Measurements from ENCODE around the gene DRG1. TPM values are rescaled to one million over a fixed set of nuclear protein-coding genes. Genes with fewer than 3 reads are reported as not detected.
A peak's percentile ranks its signal among the peaks of the same experiment; 100 is the strongest.
"Not testable (repeated sequence)": the region's sequence is repeated elsewhere in the genome, so short reads cannot be mapped to it uniquely, and the experiment has no call there.

Gene DRG1
- total and polyA plus RNA-seq, 9 donors = 63.2 to 85.6 (median 68.8) TPM

- no peaks in the 10 kb centered on the region for H3K36me3 ChIP-seq (ENCODE audit: control insufficient read depth, insufficient read depth, low read length)
- 65% methylated on average over 2 of the region's 3 CpGs for WGBS (ENCODE audit: insufficient coverage)
- DNase-seq = peak; percentile 37
- H3K27me3 ChIP-seq (ENCODE audit: control insufficient read depth, insufficient read depth, low read length) = no peaks in the 10 kb centered on the region
- H3K4me1 ChIP-seq (ENCODE audit: control insufficient read depth, insufficient read depth, low read length) = no peaks in the 10 kb centered on the region
- no peaks in the 10 kb centered on the region for H3K9me3 ChIP-seq (replicated peaks; ENCODE audit: control insufficient read depth, low read depth, low read length)
- no peak overlapping the region for H3K4me3 ChIP-seq (ENCODE audit: low read length)
- no peak overlapping the region for H3K27ac ChIP-seq (ENCODE audit: low read length)
These were observed 21.8 kb upstream of the DRG1 start for GRCh38 chr22:31377612-31378011.

- WGBS (ENCODE audit: insufficient coverage) = 63% methylated on average over 2 of the region's 3 CpGs
- no peaks in the 10 kb centered on the region for H3K27me3 ChIP-seq (ENCODE audit: control insufficient read depth, insufficient read depth, low read length)
- DNase-seq = peak; percentile 25
- no peak overlapping the region for H3K27ac ChIP-seq (ENCODE audit: low read length)
- no peaks in the 10 kb centered on the region for H3K4me1 ChIP-seq (ENCODE audit: control insufficient read depth, insufficient read depth, low read length)
- no peaks in the 10 kb centered on the region for H3K36me3 ChIP-seq (ENCODE audit: control insufficient read depth, insufficient read depth, low read length)
- H3K9me3 ChIP-seq (replicated peaks; ENCODE audit: control insufficient read depth, low read depth, low read length) = no peaks in the 10 kb centered on the region
- H3K4me3 ChIP-seq (ENCODE audit: low read length) = no peak overlapping the region
These were observed 21.3 kb upstream of the DRG1 start for GRCh38 chr22:31378123-31378522.

DNA sequence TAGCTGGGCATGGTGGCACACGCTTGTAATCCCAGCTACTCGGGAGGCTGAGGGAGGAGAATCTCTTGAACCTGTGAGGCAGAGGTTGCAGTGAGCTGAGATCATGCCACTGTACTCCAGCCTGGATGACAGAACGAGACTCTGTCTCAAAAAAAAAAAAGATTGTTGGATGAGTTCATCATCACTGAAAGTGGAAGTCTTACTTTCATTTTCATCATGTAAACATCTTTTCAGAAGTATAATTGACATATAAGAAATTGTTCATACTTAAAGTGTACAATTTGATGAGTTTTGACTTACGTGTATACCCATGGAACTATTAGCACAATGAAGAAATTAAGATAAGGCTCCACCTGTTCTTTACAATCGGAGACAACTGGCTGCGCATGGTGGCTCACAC is 20.8 kb upstream of the DRG1 start:
- H3K4me3 ChIP-seq (ENCODE audit: low read length); H3K36me3 ChIP-seq (ENCODE audit: control insufficient read depth, insufficient read depth, low read length); H3K27ac ChIP-seq (ENCODE audit: low read length); DNase-seq; H3K4me1 ChIP-seq (ENCODE audit: control insufficient read depth, insufficient read depth, low read length); H3K27me3 ChIP-seq (ENCODE audit: control insufficient read depth, insufficient read depth, low read length); H3K9me3 ChIP-seq (replicated peaks; ENCODE audit: control insufficient read depth, low read depth, low read length): not testable (repeated sequence)
- 96% methylated on average over 4 of the region's 6 CpGs for WGBS (ENCODE audit: insufficient coverage)

- Histone ChIP-seq H3K4me3 (ENCODE audit: low read length) (no peak overlapping the region), H3K27ac (ENCODE audit: low read length) (no peak overlapping the region), H3K4me1 (ENCODE audit: control insufficient read depth, insufficient read depth, low read length) (no peaks in the 10 kb centered on the region), H3K27me3 (ENCODE audit: control insufficient read depth, insufficient read depth, low read length) (no peaks in the 10 kb centered on the region), H3K36me3 (ENCODE audit: control insufficient read depth, insufficient read depth, low read length) (no peaks in the 10 kb centered on the region), H3K9me3 (replicated peaks; ENCODE audit: control insufficient read depth, low read depth, low read length) (no peaks in the 10 kb centered on the region)
- 88% methylated on average over 1 of the region's 2 CpGs for WGBS (ENCODE audit: insufficient coverage)
- DNase-seq = no peak
These were observed 5.5 kb upstream of the DRG1 start for GRCh38 chr22:31393893-31394292.

- no peaks in the 10 kb centered on the region for H3K9me3 ChIP-seq (replicated peaks; ENCODE audit: control insufficient read depth, low read depth, low read length)
- no peaks in the 10 kb centered on the region for H3K4me1 ChIP-seq (ENCODE audit: control insufficient read depth, insufficient read depth, low read length)
- 83% methylated on average over 1 of the region's 3 CpGs for WGBS (ENCODE audit: insufficient coverage)
- no peak overlapping the region for H3K27ac ChIP-seq (ENCODE audit: low read length)
- no peak for DNase-seq
- no peaks in the 10 kb centered on the region for H3K27me3 ChIP-seq (ENCODE audit: control insufficient read depth, insufficient read depth, low read length)
- H3K4me3 ChIP-seq (ENCODE audit: low read length) = no peak overlapping the region
- no peaks in the 10 kb centered on the region for H3K36me3 ChIP-seq (ENCODE audit: control insufficient read depth, insufficient read depth, low read length)
These were observed 5.1 kb upstream of the DRG1 start for GRCh38 chr22:31394326-31394725.

DNA sequence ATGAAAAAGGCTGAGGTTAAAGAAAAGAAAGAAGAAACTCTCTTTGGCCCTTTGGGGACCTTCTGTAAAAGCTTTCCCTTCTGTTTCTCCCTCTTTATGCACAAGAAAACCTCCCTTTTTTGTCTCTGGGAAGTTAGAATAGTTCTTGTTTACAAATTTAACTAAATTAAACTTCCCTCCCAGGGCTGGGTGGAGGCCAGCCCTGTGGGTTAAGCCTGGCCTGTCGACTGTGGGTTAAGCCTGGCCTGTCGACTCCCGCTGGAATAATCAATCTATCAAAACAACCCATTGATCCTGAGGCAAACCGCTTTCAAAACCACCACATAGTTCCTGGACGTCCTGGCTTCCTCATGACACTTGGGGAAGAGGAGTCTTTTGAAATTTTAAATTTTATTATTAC is 1.2 kb upstream of the DRG1 start:
- DNase-seq = peak; percentile 8
- peaks cover 14% of the 10 kb centered on the region for H3K36me3 ChIP-seq (ENCODE audit: control insufficient read depth, insufficient read depth, low read length)
- no peaks in the 10 kb centered on the region for H3K9me3 ChIP-seq (replicated peaks; ENCODE audit: control insufficient read depth, low read depth, low read length)
- H3K27ac ChIP-seq (ENCODE audit: low read length) = no peak overlapping the region
- no peak overlapping the region for H3K4me3 ChIP-seq (ENCODE audit: low read length)
- H3K27me3 ChIP-seq (ENCODE audit: control insufficient read depth, insufficient read depth, low read length) = no peaks in the 10 kb centered on the region
- peaks cover 7% of the 10 kb centered on the region for H3K4me1 ChIP-seq (ENCODE audit: control insufficient read depth, insufficient read depth, low read length)
- no CpG with 5 or more reads among the region's 5 CpGs for WGBS (ENCODE audit: insufficient coverage)

DNA sequence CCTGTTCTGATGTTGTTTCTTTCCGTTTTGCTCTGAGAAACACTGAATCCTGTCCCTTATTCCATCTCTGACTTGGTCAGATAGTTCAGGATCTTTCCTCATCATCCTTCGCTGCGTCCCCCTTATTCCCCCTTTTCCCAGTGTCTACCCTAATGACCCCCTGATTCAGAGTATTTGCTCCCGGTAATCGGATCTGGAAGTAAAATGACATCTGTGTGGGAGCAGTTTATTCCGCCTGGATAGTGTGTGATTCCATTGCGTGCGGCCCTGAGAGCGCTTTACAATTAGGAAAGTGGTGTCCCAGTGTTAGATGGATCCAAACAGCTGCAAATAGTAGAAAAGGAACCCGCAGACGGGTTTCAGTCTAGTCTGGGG is 606 bp downstream of the DRG1 start:
- H3K9me3 ChIP-seq (replicated peaks; ENCODE audit: control insufficient read depth, low read depth, low read length) = no peaks in the 10 kb centered on the region
- peak overlapping the region; percentile 96 for H3K27ac ChIP-seq (ENCODE audit: low read length)
- DNase-seq = peak; percentile 54
- H3K4me3 ChIP-seq (ENCODE audit: low read length) = peak overlapping the region; percentile 96
- H3K27me3 ChIP-seq (ENCODE audit: control insufficient read depth, insufficient read depth, low read length) = no peaks in the 10 kb centered on the region
- under 1% methylated on average over 9 of the region's 11 CpGs for WGBS (ENCODE audit: insufficient coverage)
- H3K36me3 ChIP-seq (ENCODE audit: control insufficient read depth, insufficient read depth, low read length) = peaks cover 28% of the 10 kb centered on the region
- H3K4me1 ChIP-seq (ENCODE audit: control insufficient read depth, insufficient read depth, low read length) = peaks cover 7% of the 10 kb centered on the region

DNA sequence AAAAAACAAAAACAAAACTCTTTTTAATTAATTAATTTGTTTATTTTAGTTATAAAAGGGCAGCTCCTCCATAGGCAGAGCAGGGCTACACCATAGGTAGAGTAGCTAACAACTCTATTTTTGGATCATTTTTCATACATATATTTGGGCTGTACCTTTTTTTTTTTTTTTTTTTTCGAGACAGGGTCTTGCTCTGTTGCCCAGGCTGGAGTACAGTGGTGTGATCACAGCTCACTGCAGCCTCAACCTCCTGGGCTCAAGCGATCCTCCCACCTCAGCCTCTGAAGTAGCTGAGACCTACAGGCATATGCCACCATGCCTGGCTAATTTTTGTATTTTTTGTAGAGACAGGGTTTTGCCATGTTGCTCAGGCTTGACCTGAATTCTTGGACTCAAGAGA is 2.9 kb downstream of the DRG1 start:
- H3K27me3 ChIP-seq (ENCODE audit: control insufficient read depth, insufficient read depth, low read length); H3K27ac ChIP-seq (ENCODE audit: low read length); DNase-seq; H3K4me3 ChIP-seq (ENCODE audit: low read length); H3K9me3 ChIP-seq (replicated peaks; ENCODE audit: control insufficient read depth, low read depth, low read length); H3K4me1 ChIP-seq (ENCODE audit: control insufficient read depth, insufficient read depth, low read length): not testable (repeated sequence)
- peaks cover 44% of the 10 kb centered on the region for H3K36me3 ChIP-seq (ENCODE audit: control insufficient read depth, insufficient read depth, low read length)
- WGBS (ENCODE audit: insufficient coverage) = no CpG with 5 or more reads among the region's 2 CpGs

DNA sequence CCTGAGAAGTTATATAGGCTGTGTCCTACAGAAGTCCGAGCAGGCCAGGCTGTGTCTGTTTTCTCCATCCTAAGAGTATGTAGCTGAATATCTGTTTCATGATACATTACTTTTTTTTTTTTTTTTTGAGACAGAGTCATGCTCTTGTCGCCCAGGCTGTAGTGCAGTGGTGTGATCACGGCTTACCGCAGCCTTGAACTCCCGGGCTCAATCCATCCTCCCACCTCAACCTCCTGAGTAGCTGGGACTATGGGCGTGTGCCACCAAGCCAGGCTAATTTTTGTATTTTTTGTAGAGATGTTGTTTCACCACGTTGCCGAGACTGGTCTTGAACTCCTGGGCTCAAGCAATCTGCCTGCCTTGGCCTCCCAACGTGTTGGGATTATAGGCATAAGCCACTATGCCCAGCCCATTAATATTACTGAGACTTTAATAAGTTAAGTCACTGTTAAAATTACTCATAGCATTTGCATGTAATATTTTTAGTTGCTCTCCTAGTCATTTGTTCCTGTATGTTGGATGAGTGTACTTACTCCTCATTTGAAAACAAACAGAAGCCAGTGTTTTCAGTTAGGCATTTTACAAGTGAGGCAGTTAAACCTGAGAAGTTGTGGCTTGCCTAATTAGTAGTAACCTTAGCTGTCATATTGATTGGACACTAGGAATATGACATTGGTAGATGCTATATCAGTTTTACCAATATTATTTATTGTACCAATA is 26.1 kb downstream of the DRG1 start:
- H3K4me3 ChIP-seq (ENCODE audit: low read length) = no peak overlapping the region
- H3K27ac ChIP-seq (ENCODE audit: low read length) = no peak overlapping the region
- no CpG with 5 or more reads among the region's 9 CpGs for WGBS (ENCODE audit: insufficient coverage)
- no peak for DNase-seq
- no peaks in the 10 kb centered on the region for H3K4me1 ChIP-seq (ENCODE audit: control insufficient read depth, insufficient read depth, low read length)
- H3K9me3 ChIP-seq (replicated peaks; ENCODE audit: control insufficient read depth, low read depth, low read length) = no peaks in the 10 kb centered on the region
- H3K27me3 ChIP-seq (ENCODE audit: control insufficient read depth, insufficient read depth, low read length) = no peaks in the 10 kb centered on the region
- peaks cover 77% of the 10 kb centered on the region for H3K36me3 ChIP-seq (ENCODE audit: control insufficient read depth, insufficient read depth, low read length)

- Histone ChIP-seq H3K4me1 (ENCODE audit: control insufficient read depth, insufficient read depth, low read length) (no peaks in the 10 kb centered on the region), H3K27ac (ENCODE audit: low read length) (no peak overlapping the region), H3K9me3 (replicated peaks; ENCODE audit: control insufficient read depth, low read depth, low read length) (no peaks in the 10 kb centered on the region), H3K27me3 (ENCODE audit: control insufficient read depth, insufficient read depth, low read length) (no peaks in the 10 kb centered on the region), H3K4me3 (ENCODE audit: low read length) (no peak overlapping the region), H3K36me3 (ENCODE audit: control insufficient read depth, insufficient read depth, low read length) (peaks cover 77% of the 10 kb centered on the region)
- no peak for DNase-seq
- 100% methylated on average over 3 of the region's 5 CpGs for WGBS (ENCODE audit: insufficient coverage)
These were observed 32.5 kb downstream of the DRG1 start for GRCh38 chr22:31431950-31432349.

- Histone ChIP-seq H3K4me3 (ENCODE audit: low read length) (no peak overlapping the region), H3K36me3 (ENCODE audit: control insufficient read depth, insufficient read depth, low read length) (peaks cover 83% of the 10 kb centered on the region), H3K9me3 (replicated peaks; ENCODE audit: control insufficient read depth, low read depth, low read length) (no peaks in the 10 kb centered on the region), H3K27ac (ENCODE audit: low read length) (no peak overlapping the region), H3K4me1 (ENCODE audit: control insufficient read depth, insufficient read depth, low read length) (peaks cover 5% of the 10 kb centered on the region), H3K27me3 (ENCODE audit: control insufficient read depth, insufficient read depth, low read length) (no peaks in the 10 kb centered on the region)
- WGBS (ENCODE audit: insufficient coverage) = 49% methylated on average over 3 of the region's 3 CpGs
- peak; percentile 40 for DNase-seq
These were observed 36.7 kb downstream of the DRG1 start for GRCh38 chr22:31436132-31436531.
